Fibroblast of skin of left biceps (primary cell): Measurements from ENCODE around the gene CAPN8.

Source experiments
- DNase-seq, 2 experiments: peaks; one replicate each; pipeline ENCODE4 v3.0.0-alpha.2; 2013; ENCODE audit warnings: low read depth in 2 of 2

The CAPN8 gene

DNA sequence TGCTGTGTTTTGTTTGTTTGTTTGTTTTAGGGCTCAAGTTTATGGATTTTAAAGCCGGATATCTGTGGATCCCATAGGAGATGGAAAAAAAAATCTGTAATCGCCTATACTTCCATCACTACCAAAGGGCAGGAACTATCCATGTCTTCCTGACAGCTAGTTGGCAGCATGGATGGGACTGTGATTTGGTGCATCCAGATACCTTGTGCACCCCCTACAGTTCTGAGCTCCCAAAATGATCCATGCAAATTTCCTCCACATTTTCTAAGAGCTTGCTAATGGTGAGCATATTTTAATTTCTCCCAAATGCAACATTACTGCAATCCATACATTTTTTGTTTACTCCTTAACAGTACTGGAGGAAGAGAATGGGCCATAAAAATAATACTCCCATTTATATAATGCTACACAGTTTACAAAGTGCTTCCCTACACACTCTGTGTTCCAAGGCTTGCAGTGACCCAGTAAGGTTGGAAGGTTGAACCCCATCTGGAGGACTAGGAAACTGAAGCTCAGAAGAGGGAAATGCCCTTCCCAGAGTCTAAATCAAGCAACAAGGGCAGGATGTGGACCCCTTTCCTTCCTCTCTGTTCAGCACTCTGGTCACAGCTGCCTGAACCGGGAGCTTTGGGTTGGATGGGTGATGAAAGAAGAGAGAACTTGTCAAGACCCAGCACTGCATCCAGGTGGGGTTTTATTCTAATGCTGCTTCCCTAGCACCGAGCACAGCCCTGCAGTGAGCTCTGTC lies 48.0 kb downstream of the CAPN8 start:
- DNase-seq, result no peak

DNA sequence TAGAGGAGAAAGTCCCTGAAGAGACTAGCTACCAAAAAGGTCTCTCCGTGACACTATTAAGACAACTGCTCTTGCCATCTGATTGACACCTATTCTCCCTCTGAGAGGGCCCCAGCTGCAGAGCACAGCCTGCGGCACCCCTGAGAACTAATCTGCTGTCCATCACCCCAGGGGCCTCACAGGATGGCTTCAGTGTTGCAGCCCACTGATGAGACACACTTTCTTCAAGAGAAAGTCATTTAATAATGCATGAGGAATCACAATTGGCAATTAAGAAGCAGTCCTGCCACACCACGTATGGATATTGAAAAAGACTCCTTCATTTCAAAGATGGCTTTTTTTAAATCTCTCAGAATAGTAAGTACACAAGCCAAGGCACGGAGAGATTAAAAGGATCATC lies 48.9 kb downstream of the CAPN8 start:
- DNase-seq, result no peak

DNA sequence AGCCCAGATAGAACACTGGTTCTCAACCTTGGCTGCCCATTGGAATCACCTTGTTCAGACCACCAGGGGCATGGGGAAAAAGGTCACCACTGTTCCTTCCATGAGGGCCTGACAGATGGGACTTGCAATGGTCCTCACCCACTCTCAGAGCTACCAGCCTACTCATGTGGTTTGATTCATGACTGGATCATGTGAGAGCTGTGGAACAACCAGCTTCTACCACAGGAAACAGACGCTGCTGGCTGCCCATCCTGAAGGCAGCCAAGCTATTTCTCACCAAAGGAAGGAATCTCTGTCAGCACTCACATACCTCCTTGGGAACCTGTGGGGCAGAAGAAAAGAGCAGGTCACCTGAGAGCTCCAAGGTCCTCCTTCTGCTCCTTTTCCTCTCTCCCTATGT lies 53.6 kb downstream of the CAPN8 start:
- no peak for DNase-seq

DNA sequence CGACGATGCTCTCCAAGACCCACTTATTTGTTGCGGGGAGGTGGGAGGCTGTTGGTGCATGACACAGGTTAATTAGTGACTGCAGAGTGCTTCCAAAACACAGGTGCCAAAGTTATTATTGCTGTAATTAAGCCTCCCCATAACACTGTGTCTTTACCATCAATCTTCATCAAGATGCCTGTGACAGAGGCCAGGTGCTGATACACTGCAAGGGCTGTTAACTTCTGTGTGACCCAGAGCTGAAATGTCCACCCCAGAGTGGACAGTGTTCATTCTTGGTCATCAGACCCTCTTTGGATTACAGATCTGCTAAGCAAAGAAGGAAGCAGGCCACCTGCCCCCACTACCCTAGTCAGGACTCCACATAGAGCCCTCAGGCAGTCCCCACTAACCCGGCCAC lies 55.5 kb downstream of the CAPN8 start:
- DNase-seq, result no peak

DNA sequence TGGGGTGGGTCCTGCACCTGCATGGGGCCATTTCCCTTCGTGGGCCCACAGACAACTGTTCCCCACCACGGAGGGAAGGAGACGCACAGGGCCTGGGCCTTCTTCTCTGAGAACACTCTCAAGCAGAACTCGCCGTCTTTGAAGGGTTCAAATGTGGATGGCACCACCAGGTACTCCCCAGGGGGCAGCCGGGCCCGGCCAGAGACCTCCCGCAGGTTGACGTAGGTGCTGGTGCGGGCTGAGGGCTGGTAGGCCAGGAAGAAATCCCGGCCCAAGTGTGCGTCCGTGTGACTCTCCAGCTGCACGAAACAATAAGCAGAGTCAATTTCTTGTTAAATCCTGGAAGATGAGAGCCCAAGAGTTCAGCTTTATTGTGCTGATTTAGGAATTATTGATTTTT lies 56.4 kb downstream of the CAPN8 start:
- DNase-seq, result no peak

DNA sequence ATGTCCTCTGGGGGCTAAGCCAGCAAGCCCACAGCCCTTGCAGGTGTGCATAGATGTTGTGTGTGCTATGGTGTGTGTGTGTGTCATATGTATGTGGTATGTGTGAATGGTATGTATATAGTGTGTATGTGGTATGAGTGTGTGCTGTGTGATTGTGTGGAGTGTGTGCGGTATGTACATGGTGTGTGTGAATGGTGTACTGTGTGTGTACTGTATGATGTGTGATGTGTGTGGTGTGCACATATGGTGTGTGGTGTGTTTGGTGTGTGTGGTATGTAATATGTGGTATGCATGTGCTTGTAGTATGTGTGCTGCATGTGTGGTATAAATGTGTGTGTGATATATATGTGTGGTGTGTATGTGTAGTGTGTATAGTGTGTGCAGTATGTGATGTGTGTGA lies 107.0 kb downstream of the CAPN8 start:
- no peak for DNase-seq

DNA sequence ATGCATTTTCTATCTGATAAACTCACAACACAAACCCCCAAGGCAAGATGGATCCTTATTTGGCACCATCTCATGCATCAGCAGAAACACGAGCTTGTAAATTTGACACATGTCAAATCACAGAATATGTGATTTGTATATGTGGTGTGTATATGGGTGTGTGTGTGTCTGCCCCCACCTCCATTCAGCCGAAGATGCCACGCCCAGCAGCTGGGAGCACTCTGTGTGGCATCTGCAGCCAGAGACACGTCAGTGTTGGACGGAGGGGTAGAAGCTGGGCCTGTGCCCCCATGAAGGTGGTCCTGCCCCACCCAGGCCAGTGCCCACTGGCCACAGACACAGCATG lies 108.4 kb downstream of the CAPN8 start:
- no peak for DNase-seq

DNA sequence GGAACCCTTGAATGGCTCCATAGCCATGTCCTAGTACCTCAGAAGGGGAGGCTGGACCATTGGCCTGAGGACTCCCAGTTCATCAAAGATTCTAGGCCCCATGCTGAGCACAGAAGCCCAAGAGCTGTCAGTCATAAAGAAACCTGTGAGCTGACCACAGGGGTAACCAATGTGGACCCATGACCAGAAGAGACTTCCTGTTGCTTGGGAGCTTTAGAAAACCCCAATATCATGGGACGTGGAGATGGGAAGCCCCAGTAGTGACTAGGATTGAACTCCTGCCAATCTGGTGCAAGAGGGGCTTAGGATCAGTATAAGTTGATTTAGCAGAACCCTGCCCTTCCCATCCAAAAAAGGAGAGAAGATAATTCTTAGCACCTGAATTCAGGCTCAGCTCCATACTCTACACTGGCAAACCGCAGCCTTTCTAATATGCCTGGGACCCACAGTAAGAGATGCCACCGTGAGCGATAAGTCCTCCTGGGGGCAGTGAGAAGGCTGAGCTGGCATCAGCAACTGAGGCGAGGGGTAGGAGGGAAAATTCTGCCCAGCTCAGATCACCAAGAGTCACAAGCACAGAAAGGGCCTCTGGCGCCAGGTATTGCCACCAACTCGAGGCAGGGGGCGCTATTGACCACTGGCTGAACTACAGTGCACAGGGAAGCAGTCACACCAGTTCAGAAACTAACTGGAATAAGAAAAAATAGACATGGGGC lies 108.9 kb downstream of the CAPN8 start:
- no peak for DNase-seq

DNA sequence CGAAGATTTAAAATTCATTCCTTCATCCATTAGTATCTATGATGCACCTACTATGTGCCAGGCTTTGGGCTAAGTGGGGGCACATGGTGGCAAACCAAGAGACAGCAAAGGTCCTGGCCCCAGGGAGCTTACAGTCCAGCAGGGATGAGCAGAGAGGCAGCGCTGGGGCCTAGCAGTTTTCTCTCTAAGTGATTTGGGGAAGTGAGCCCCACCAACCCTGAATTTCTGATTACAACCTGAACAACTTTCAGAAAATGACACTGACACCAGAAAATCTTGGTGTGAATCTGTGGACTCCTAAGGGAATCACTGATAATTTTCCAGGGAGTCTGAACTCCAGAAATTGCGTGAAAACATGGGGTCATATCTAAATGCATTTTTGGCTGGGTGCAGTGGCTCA lies 111.5 kb downstream of the CAPN8 start:
- DNase-seq, result no peak

DNA sequence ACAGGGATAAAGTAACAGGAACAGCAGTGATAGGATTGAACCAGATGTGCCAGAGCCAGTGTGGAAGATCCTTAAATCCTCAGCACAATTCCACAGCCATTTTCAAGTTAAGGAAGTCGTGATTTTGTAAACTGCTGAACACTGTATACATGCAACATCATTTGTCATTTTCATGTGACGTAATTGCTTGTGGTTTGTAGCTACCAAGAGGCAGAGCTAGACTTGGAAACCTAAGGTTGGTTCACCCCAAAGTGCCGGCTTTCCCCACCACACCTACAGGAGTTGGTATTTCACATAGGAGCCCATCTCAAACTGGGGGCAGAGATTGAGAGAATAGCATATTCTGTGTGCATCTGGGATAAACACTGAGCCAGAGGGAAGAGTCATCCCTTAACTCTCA lies 113.9 kb downstream of the CAPN8 start:
- DNase-seq, result no peak

DNA sequence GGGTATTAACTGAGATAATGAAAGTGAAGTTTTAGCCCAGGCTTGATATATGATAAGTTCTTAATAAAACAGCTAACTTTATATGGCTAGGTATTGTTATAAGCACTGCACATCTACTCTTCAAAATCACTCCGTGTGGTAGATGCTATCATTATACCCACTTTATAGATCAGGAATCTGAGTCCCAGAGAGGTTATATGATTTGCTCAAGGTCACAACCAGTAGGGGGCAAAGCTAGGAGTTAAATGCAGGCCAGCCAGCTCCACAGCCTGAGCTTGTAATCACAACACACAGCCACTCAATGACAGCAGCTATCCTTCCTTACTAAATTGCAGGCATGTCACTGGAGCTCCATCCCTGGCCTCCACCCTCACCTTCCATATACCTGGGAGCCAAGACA lies 115.8 kb downstream of the CAPN8 start:
- DNase-seq, result no peak

DNA sequence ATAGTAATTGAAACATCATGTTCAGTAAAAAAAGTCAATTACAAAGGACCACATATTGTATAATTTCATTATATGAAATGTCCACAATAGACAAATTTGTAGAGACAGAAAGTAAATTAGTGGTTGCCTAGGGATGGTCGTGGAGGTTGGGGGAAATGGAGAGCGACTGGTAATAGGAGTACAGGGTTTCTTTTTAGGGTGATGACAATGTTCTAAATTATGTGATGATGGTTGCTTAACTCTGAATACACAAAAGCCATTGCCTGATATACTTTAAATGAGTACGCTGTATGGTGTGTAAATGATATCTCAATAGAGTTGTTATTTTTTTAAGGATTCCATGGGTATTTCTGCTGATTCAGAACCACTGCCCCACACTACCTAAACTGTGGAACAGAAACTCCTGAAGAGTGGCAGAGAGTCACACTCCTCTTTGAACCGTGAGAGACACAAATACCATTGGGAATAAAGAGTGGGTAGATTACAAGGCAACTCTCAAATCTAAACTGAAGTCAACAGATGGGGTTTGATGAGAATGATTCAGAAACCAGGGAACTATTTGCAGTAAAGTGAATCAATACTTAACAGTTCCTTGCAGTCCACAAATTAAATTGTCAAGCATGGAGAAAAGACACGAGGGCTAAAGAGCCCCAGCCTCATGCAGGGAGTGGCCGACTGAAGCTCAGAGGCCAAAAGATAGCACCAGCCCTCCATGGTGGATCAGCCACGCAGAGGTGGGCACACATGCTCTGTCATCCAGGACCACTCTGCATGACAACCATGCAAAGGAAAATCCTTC lies 118.0 kb downstream of the CAPN8 start:
- DNase-seq, result no peak

DNA sequence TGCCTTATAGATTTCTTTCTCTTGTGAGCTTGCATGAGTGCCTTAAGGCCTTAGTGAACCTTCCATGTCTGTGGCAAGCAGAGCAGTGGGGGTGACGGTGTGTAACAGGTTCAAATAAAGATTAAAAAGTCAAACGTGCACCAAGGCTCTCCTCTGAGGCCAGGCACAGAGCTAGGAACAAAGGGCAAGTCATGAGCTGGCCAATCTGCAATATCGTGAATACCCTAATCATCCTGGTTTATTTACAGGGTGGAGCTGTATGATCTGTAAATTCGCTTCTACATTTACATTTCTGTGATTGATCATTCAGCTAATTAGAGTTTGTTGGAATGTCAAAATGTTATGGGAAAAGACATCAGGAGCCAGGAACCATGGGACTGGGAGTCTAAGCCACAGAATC lies 120.2 kb downstream of the CAPN8 start:
- no peak for DNase-seq

DNA sequence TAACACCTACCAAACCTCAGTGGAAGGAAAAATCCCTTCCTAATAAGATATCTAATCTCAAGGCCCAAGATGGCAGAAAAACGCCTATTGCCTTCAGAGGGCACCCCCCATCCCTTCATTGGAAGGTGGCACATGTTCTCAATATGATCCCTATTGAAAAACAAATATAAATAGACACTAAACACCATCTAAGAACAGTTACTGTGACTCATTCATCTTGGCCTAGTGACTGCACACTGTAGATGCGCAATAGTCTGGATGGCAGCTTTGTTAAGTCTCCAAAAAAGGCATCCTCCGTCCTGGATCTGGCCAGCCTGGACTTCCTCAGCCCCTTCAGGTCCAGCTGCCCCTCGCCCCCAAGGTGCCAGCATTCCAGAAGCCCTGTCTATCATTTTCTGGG lies 121.9 kb downstream of the CAPN8 start:
- no peak for DNase-seq

DNA sequence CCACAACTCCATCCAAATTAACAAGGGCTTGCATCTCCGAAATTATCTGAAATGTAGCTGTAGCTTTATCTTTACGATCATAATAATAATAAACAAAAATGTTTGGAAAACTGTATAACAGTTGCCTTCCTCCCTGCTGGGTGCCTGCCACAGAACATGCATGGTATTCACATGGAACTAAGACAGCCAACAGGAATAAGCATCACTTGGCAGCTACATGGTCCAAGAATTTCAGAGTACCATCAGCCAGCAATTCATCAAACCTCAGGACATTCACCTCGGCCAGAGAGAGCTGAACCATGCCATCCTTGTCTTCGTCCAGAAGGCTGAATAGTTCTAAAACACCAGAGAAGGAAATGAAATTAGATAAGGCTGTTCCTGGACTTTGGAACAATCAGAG lies 122.7 kb downstream of the CAPN8 start:
- no peak for DNase-seq

DNA sequence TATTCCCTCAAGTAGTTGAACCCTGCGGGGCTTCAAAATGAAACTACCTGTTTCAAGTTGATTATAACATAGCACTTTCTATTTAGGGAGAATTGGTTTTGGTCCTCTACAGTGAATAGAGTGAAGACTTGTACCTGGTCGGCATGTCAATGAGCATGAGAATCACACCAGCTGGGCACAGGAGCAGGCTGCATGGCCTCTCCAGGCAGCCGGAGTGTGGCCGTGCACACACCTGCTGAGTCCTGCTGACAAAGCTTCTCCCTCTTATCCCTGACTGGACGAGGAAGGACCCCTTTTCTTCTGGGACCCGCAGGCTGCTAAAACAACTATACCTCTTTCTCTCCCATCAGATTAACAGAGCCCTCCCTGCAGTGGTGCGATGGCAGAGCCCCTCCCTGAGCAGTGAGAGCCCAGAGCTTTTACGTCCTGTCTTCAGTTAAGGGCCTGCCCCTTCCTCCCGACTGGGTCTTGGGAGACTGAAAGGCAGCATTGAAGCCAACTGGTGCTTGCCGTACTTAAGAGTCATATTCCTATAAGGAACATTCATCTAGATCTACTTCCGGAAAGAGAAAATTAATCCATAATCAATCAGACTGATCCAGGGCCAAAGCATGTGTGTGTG lies 124.9 kb downstream of the CAPN8 start:
- no peak for DNase-seq

DNA sequence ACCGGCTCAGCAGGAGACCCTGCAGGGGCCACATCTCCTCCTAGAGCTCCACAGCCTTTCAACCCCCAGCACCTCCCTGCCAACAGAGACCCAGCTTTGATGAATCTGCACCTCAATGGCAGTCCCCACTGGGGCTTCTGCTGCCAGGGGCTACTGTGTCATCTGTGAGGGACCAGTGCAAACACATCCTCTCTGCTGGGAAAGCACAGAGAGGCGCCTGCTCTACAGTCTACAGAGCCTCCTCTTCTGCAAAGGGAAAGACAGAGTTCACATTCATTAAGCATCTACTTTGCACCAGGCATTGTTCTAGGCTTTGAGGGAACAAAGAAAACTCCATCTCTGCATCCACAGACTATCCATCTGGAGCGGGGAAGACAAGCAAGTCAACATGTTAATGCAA lies 125.8 kb downstream of the CAPN8 start:
- DNase-seq, result no peak

DNA sequence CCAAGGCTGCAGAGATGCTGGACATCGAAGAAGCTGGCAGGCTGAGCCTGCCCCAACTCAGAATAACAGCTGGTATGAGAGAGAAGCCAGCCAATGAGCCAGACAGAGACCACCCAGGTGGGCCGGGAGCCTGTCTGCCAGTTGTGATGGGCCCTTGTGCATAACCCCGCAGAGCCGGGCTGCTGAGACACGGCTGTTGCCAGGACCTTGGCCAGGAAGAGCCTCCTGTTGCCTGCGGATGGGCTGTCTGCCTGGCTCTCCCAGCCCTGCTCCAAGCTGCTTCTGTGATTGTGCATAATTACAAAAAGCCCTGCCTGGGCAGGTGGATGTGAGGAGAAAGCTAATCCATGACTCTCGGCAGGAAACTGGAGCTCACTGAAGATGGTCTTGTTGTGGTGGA lies 126.5 kb downstream of the CAPN8 start:
- DNase-seq, result no peak

DNA sequence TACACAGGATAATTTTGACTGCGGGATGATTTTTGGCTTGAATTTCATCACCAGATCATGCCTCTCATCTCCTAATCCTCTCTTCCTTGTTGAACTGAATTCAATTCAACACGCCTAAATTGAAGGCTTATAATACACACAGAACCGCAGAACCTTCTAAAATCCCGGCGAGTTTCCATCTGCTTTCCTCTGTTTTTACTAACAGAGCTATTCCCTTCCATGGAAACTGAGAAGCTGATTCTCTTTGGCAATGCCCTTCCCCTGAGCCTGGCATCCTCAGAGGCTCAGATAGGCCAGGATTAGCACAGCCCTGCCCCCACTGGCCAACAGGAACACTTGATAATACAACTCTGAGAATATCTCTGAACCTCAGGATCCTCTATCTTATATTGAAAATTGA lies 130.2 kb downstream of the CAPN8 start:
- DNase-seq, result no peak

DNA sequence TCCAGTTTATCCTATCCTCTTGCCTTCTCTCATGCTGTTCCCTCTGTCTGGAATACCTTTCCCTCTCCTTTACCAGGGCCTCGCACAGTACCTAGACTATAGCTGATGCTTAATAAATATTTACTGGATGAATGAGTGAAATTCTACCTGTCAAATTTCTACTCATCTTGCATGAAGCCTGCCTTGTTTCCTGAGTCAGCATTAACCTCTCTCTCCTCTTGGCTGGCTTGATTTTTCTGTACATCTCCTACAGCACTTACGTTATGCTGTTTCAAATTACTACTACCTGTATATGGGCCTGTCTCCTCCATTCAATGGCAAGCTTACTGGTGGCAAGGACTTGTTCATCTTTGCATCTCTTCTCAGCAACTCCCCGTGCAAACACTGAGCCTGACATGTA lies 130.8 kb downstream of the CAPN8 start:
- DNase-seq, result no peak

DNA sequence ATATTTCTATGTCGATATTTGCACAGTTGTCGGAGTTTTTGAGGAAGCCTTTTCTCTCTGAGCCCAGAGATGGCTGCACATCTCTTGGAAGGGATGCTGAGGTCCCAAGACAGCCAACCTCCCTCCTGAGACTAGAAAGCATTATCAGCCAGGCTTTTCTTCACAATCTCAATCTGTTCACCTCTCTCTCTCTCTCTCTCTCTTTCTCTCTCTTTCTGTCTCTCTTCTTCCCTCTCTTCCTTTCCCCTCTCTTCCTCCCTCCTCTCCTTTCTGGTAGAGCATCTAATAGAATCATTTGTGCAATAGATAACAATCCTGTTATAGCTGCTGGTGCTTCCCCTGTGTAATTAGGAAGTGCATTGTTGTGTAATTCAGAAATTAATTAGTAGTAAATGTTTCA lies 131.8 kb downstream of the CAPN8 start:
- no peak for DNase-seq

DNA sequence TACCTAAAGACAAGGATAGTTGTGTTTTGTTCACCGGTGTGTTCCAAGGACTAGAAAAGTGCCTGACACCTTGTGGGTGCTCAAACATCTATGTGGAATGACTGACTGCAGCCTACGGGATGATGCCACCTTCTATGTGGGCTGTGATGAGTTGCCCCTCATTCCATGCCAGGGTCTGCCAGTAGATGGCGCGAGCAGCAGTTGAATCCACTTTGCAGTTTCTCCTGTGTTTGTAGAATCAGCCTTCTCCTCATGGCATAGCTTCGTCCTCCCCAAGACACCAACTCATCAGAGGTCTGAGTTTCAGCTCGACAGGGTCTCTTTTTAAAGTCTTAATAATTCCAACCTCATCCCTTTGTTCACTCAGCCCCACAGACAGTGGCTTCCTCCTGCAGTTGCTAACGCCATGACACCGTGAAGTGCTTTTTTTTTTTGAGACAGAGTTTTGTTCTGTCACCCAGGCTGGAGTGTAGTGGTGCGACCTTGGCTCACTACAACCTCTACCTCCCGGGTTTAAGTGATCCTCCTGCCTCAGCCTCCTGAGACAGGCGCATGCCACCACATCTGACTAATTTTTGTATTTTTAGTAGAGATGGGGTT lies 133.7 kb downstream of the CAPN8 start:
- DNase-seq, result no peak
